Coronary artery (tissue), 2 donors: ENCODE results near the gene OSMR.

ENCODE experiments used
- DNase-seq: peaks from one replicate; pipeline ENCODE4 v3.0.0-alpha.2; 2017; ENCODE audit warnings: low spot score
- H3K27ac ChIP-seq, 2 donors: fragments of 200-600 bp; sonication (generic); one replicate each; pipeline ENCODE4 v1.5.1; 2016 to 2019
- H3K4me3 ChIP-seq: fragments of 200-600 bp; sonication (generic); 2 replicates; pipeline ENCODE4 v1.5.1; 2016; ENCODE audit warnings: mild to moderate bottlenecking, moderate library complexity
- CTCF ChIP-seq: fragments of 200-600 bp; sonication (generic); IDR thresholded peaks from one replicate; pipeline ENCODE4 v1.5.1; 2019; ENCODE audit warnings: antibody characterized with exemption

Gene OSMR

GRCh38 chr5:38831117-38831516 is 14.7 kb upstream of the OSMR start:
- H3K27ac ChIP-seq = no peak overlapping the region
- no peak for DNase-seq
- no peak overlapping the region for H3K4me3 ChIP-seq
- TF ChIP-seq CTCF = no peak

GRCh38 chr5:38831909-38832308 is 13.9 kb upstream of the OSMR start:
- DNase-seq = no peak
- H3K4me3 ChIP-seq = no peak overlapping the region
- TF ChIP-seq CTCF = peak; percentile 89
- H3K27ac ChIP-seq = no peak overlapping the region

DNA sequence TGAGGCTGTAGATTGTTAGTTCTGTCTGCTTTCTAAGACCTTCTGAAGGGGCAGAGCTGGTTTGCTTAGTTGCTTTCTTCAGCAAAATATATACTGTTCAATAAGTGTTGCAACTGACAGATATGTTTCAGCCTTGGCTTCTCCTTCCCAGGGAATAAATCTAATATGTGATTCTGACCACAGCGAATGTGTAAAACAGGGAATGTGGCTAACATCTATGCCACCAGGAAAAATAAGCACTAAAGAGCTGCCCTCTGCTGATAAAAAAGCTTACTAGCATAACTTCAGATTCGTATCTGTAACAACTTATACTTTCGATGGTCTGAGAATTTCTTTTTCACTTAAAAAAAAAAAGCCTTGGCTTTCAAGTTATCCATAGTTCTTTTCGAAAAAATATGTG is 13.0 kb upstream of the OSMR start:
- no peak for TF ChIP-seq CTCF
- Histone ChIP-seq H3K27ac (no peak overlapping the region), H3K4me3 (no peak overlapping the region)
- DNase-seq = no peak

DNA sequence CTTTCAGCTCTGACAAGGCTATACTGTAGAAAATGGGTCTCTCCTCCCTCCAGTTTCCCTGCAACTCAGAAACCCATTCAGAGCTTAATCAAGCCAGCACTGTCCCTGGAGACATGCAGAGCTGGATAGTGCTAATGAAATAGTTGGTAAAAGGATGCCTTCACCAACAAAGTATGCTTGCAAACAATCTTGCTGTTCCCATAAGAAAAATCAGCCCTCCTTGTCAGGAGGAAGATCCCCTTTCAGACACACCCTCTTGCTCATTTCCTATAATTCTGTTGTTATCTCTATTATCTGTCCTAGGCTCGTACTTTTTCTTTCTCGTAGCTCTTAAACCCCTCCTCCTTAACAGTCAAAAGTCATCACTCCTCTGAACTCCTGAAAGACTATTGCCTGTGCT is 9.9 kb upstream of the OSMR start:
- no peak for TF ChIP-seq CTCF
- H3K4me3 ChIP-seq = peak overlapping the region; percentile 33
- DNase-seq = no peak
- no peak overlapping the region for H3K27ac ChIP-seq

GRCh38 chr5:38837416-38837815 is 8.4 kb upstream of the OSMR start:
- Histone ChIP-seq H3K4me3 (no peak overlapping the region), H3K27ac (no peak overlapping the region)
- no peak for DNase-seq
- TF ChIP-seq CTCF = no peak

DNA sequence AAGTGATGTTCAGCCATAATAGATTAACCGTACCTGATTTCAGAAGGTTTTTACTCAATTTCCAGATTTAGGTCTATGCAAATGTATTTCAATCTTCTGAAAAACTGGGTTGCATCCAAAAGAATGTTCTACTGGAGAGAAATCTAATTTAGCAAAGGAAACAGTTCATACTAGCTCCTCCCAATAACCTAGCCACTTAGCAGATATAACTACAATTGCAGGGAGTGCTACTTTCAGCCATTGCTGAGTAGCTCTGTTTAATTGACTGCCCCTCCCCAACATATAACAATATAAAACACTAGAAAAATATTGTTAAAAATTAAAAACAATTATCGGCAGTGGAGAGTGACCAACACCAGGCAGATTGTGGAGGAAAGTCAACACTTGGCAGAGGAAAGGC is 7.9 kb upstream of the OSMR start:
- Histone ChIP-seq H3K4me3 (no peak overlapping the region), H3K27ac (no peak overlapping the region)
- TF ChIP-seq CTCF = no peak
- no peak for DNase-seq

DNA sequence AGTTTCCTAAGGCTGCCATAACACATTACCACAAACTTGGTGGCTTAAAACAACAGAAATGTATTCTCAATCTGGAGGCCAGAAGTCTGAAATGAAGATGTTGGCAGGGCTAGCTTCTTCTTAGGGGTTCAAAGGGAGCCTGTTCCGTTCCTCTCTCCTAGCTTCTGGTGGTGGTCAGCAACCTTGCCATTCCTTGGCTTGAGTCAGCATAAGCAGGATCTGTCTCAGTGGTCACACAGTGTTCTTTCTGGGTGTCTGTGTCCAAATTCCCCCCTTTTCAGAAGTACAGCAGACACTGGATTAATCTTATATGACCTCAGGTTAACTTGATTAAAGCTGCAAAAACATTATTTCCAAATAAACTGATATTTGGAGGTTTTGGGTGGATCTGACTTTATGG is 2.1 kb upstream of the OSMR start:
- TF ChIP-seq CTCF = no peak
- H3K27ac ChIP-seq = peak overlapping the region in 1 of 2 donors; percentile 6
- peak overlapping the region; percentile 92 for H3K4me3 ChIP-seq
- DNase-seq = no peak
